H1 (cell line): ENCODE results near the gene SLC28A1. TPM values are rescaled to one million over a fixed set of nuclear protein-coding genes. Genes with fewer than 3 reads are reported as not detected.

Experiments used
- CTCF ChIA-PET: fragments of 300-600 bp; sonication (Branson Sonifier 250); formaldehyde crosslinking; loops from one replicate; lab custom pipeline; 2021; ENCODE audit not compliant: partially characterized antibody; lab: Charles Lee
- POLR2A ChIA-PET: fragments of 300-600 bp; sonication (Branson Sonifier 250); formaldehyde crosslinking; loops from one replicate; lab custom pipeline; 2021; ENCODE audit warnings: inconsistent platforms; ENCODE audit not compliant: partially characterized antibody; lab: Charles Lee
- DNase-seq, 2 experiments: peaks; one replicate each; pipeline versions ENCODE4 v3.0.0 to v3.0.0-alpha.2; 2010 to 2022; ENCODE audit warnings: low spot score in 2 of 2, low read depth in 1 of 2, mixed read lengths in 1 of 2
- FAIRE-seq: peaks from 2 replicates; lab custom pipeline; 2011; peaks lifted over from hg19 to GRCh38; lab: Jason Lieb, UNC
- H2AFZ ChIP-seq: 2 replicates; pipeline ENCODE4 v1.8.1; 2012; ENCODE audit warnings: low read length, inconsistent platforms
- H2AK5ac ChIP-seq: 2 replicates; pipeline ENCODE4 v1.6.1; 2013; ENCODE audit warnings: low read depth, low read length
- H2BK120ac ChIP-seq: replicated peaks from 2 replicates; pipeline ENCODE3; 2013; ENCODE audit warnings: low read depth, low read length, inconsistent platforms
- H2BK12ac ChIP-seq: 2 replicates; pipeline ENCODE4 v1.6.1; 2013; ENCODE audit warnings: low read depth, low read length
- H2BK15ac ChIP-seq: 2 replicates; pipeline ENCODE4 v1.6.1; 2013; ENCODE audit warnings: low read length
- H2BK20ac ChIP-seq: 2 replicates; pipeline ENCODE4 v1.6.1; 2013; ENCODE audit warnings: low read length
- H2BK5ac ChIP-seq: 2 replicates; pipeline ENCODE4 v1.6.1; 2013; ENCODE audit warnings: low read depth, low read length
- H3K14ac ChIP-seq: 2 replicates; pipeline ENCODE4 v1.6.1; 2013; ENCODE audit warnings: inconsistent platforms; ENCODE audit not compliant: insufficient read length
- H3K18ac ChIP-seq: 2 replicates; pipeline ENCODE4 v1.6.1; 2013; ENCODE audit warnings: low read length; ENCODE audit errors: extremely low read depth
- H3K23ac ChIP-seq: 2 replicates; pipeline ENCODE4 v1.6.1; 2013; ENCODE audit warnings: inconsistent platforms; ENCODE audit not compliant: insufficient read length
- H3K23me2 ChIP-seq: 2 replicates; pipeline ENCODE4 v1.6.1; 2013; ENCODE audit warnings: low read depth, low read length
- H3K27ac ChIP-seq: 2 replicates; pipeline ENCODE4 v1.6.1; 2011; ENCODE audit warnings: low read depth, low read length, inconsistent platforms
- H3K27me3 ChIP-seq, 4 experiments: replicated peaks in 1 of 4; 1 replicate in 1 of 4; 2 replicates in 3 of 4; pipeline versions ENCODE4 v1.6.1 to v1.8.1; 2011 to 2013; ENCODE audit warnings: low read length in 3 of 4, mild to moderate bottlenecking in 3 of 4, inconsistent platforms in 2 of 4, mixed read lengths in 2 of 4, moderate library complexity in 1 of 4; ENCODE audit not compliant: control insufficient read depth in 3 of 4, insufficient read depth in 3 of 4; ENCODE audit errors: extremely low read depth in 1 of 4
- H3K36me3 ChIP-seq, 4 experiments: 2 replicates each; pipeline versions ENCODE4 v1.6.1 to v1.8.1; 2011 to 2013; ENCODE audit warnings: mild to moderate bottlenecking in 4 of 4, low read length in 3 of 4, moderate library complexity in 2 of 4, control low read depth in 1 of 4, inconsistent platforms in 1 of 4; ENCODE audit not compliant: insufficient read depth in 4 of 4, control insufficient read depth in 2 of 4
- H3K4ac ChIP-seq: replicated peaks from 2 replicates; pipeline ENCODE3; 2013; ENCODE audit warnings: low read length, low read depth, mixed read lengths, inconsistent platforms; ENCODE audit not compliant: insufficient read length
- H3K4me1 ChIP-seq, 4 experiments: replicated peaks in 1 of 4; 1 replicate in 1 of 4; 2 replicates in 3 of 4; pipeline versions ENCODE4 v1.6.1 to v1.8.1; 2011 to 2013; ENCODE audit warnings: low read length in 3 of 4, inconsistent platforms in 2 of 4, mixed read lengths in 1 of 4; ENCODE audit not compliant: insufficient read depth in 4 of 4, control insufficient read depth in 3 of 4
- H3K4me2 ChIP-seq, 2 experiments: 2 replicates each; pipeline versions ENCODE4 v1.6.1 to v1.8.1; 2011 to 2013; ENCODE audit warnings: low read depth in 2 of 2, low read length in 2 of 2, control low read depth in 1 of 2, inconsistent platforms in 1 of 2, mild to moderate bottlenecking in 1 of 2; ENCODE audit not compliant: insufficient read depth in 1 of 2
- H3K4me3 ChIP-seq, 4 experiments: fragments of 200-600, 300-600 bp in 1 of 4; sonication (generic), shearing (Covaris generic), sonication (Bioruptor Twin) in 1 of 4; 2 replicates each; pipeline versions ENCODE4 v1.5.1 to v1.8.1; 2011 to 2016; ENCODE audit warnings: low read length in 4 of 4, low read depth in 3 of 4, control low read depth in 2 of 4, inconsistent platforms in 2 of 4, mild to moderate bottlenecking in 2 of 4, mixed read lengths in 1 of 4, moderate library complexity in 1 of 4; ENCODE audit not compliant: insufficient read depth in 2 of 4; ENCODE audit errors: extremely low read depth in 1 of 4
- H3K56ac ChIP-seq: replicated peaks from 2 replicates; pipeline ENCODE3; 2013; ENCODE audit warnings: low read depth, mild to moderate bottlenecking, mixed read lengths, low read length, inconsistent platforms; ENCODE audit not compliant: insufficient read length
- H3K79me1 ChIP-seq: 2 replicates; pipeline ENCODE4 v1.6.1; 2013; ENCODE audit warnings: low read depth, low read length, control low read depth
- H3K79me2 ChIP-seq, 2 experiments: 2 replicates each; pipeline versions ENCODE4 v1.6.1 to v1.8.1; 2012 to 2013; ENCODE audit warnings: low read length in 2 of 2, mild to moderate bottlenecking in 2 of 2, inconsistent platforms in 1 of 2; ENCODE audit not compliant: insufficient read depth in 2 of 2, control insufficient read depth in 1 of 2
- H3K9ac ChIP-seq, 4 experiments: replicated peaks in 1 of 4; 1 replicate in 1 of 4; 2 replicates in 3 of 4; pipeline versions ENCODE4 v1.6.1 to v1.8.1; 2011 to 2013; ENCODE audit warnings: low read depth in 3 of 4, low read length in 3 of 4, control low read depth in 2 of 4, mild to moderate bottlenecking in 2 of 4, moderate library complexity in 2 of 4, inconsistent platforms in 1 of 4; ENCODE audit errors: extremely low read depth in 1 of 4
- H3K9me3 ChIP-seq, 2 experiments: 2 replicates each; pipeline versions ENCODE4 v1.6.1 to v1.8.1; 2012 to 2013; ENCODE audit warnings: mild to moderate bottlenecking in 2 of 2, moderate library complexity in 2 of 2, control low read depth in 1 of 2, inconsistent platforms in 1 of 2, low read depth in 1 of 2, low read length in 1 of 2, mixed read lengths in 1 of 2; ENCODE audit not compliant: insufficient read depth in 2 of 2
- H4K20me1 ChIP-seq, 2 experiments: replicated peaks in 1 of 2; 2 replicates each; pipeline versions ENCODE3 to v1.8.1; 2011 to 2013; ENCODE audit warnings: inconsistent platforms in 2 of 2, low read length in 2 of 2, mild to moderate bottlenecking in 1 of 2; ENCODE audit not compliant: insufficient read depth in 2 of 2, control insufficient read depth in 1 of 2
- H4K5ac ChIP-seq: 2 replicates; pipeline ENCODE4 v1.6.1; 2013; ENCODE audit warnings: low read length, low read depth, mixed read lengths, inconsistent platforms; ENCODE audit not compliant: insufficient read length
- H4K8ac ChIP-seq: 2 replicates; pipeline ENCODE4 v1.8.0; 2013; ENCODE audit warnings: mild to moderate bottlenecking, moderate library complexity, low read length, inconsistent platforms; ENCODE audit not compliant: insufficient read depth; ENCODE audit errors: extremely low read depth
- H4K91ac ChIP-seq: replicated peaks from 2 replicates; pipeline ENCODE3; 2013; ENCODE audit warnings: low read length, mixed read lengths, inconsistent platforms; ENCODE audit not compliant: insufficient read length
- BRCA1 ChIP-seq: IDR thresholded peaks from 2 replicates; pipeline ENCODE4 v1.6.1; 2012; ENCODE audit warnings: low read depth, low read length, improper control_type of control experiment
- HDAC6 ChIP-seq: IDR thresholded peaks from one replicate; pipeline ENCODE4 v1.7.1; 2012; ENCODE audit warnings: low read depth, mild to moderate bottlenecking, inconsistent platforms, low read length, moderate library complexity
- KDM1A ChIP-seq: fragments of 200-600, 300-600 bp; sonication (generic); IDR thresholded peaks from 2 replicates; pipeline ENCODE4 v1.7.1; 2016; ENCODE audit warnings: mild to moderate bottlenecking, low read length, borderline replicate concordance
- NRF1 ChIP-seq: IDR thresholded peaks from 2 replicates; pipeline ENCODE4 v1.6.1; 2011; ENCODE audit warnings: mild to moderate bottlenecking, low read depth, low read length, improper control_type of control experiment
- POLR2A ChIP-seq, 2 experiments: IDR thresholded peaks; 1 replicate in 1 of 2; 2 replicates in 1 of 2; pipeline ENCODE4 v1.6.1; 2011; ENCODE audit warnings: low read depth in 2 of 2, low read length in 2 of 2, mild to moderate bottlenecking in 2 of 2; ENCODE audit errors: control extremely low read depth in 1 of 2
- RBBP5 ChIP-seq: IDR thresholded peaks from 2 replicates; pipeline ENCODE4 v1.7.1; 2012; ENCODE audit warnings: low read depth, mild to moderate bottlenecking, inconsistent platforms, low read length, moderate library complexity, borderline replicate concordance
- RNF2 ChIP-seq: fragments of 200-900, 300-1000 bp; sonication (generic); IDR thresholded peaks from 2 replicates; pipeline ENCODE4 v1.7.1; 2016; ENCODE audit warnings: borderline replicate concordance, low read depth, mild to moderate bottlenecking, antibody characterized with exemption, low read length; ENCODE audit not compliant: poor library complexity, severe bottlenecking; ENCODE audit errors: missing control alignments
- RXRA ChIP-seq: IDR thresholded peaks from 2 replicates; pipeline ENCODE4 v1.6.1; 2011; ENCODE audit warnings: low read depth, mild to moderate bottlenecking, low read length, moderate library complexity; ENCODE audit not compliant: insufficient read depth
- SAP30 ChIP-seq: fragments of 300-600 bp; sonication (generic); IDR thresholded peaks from 2 replicates; pipeline ENCODE4 v1.7.1; 2012; ENCODE audit warnings: low read length, moderate library complexity, mild to moderate bottlenecking, inconsistent platforms; ENCODE audit not compliant: insufficient read depth, insufficient replicate concordance
- SIX5 ChIP-seq: IDR thresholded peaks from 2 replicates; pipeline ENCODE4 v1.6.1; 2011; ENCODE audit warnings: mild to moderate bottlenecking, low read depth, low read length
- TAF1 ChIP-seq: IDR thresholded peaks from 2 replicates; pipeline ENCODE4 v1.6.1; 2011; ENCODE audit warnings: mild to moderate bottlenecking, low read depth, low read length
- TAF7 ChIP-seq: optimal IDR thresholded peaks from 2 replicates; pipeline ENCODE3; 2011; ENCODE audit warnings: low read depth, mild to moderate bottlenecking, inconsistent platforms, low read length, moderate library complexity, borderline replicate concordance
- TCF12 ChIP-seq: IDR thresholded peaks from 2 replicates; pipeline ENCODE4 v1.6.1; 2011; ENCODE audit warnings: low read depth, mild to moderate bottlenecking, low read length
- YY1 ChIP-seq: IDR thresholded peaks from 2 replicates; pipeline ENCODE4 v1.6.1; 2011; ENCODE audit warnings: low read depth, mild to moderate bottlenecking, low read length
- WGBS, 2 experiments: shearing (Covaris generic) in 1 of 2; methylation state at CpG; one replicate each; pipeline versions ENCODE4 v1.1.6 to v1.1.7; 2013 to 2015; ENCODE audit warnings: low lambda C conversion rate in 2 of 2, mixed read lengths in 2 of 2, inconsistent platforms in 1 of 2, low coverage in 1 of 2, missing lambda C conversion rate in 1 of 2; ENCODE audit not compliant: insufficient replicate concordance in 2 of 2, insufficient coverage in 1 of 2, insufficient read length in 1 of 2; ENCODE audit errors: extremely low coverage in 1 of 2, missing lambda C conversion rate in 1 of 2; 5-methylcytosine and 5-hydroxymethylcytosine counted together
- polyA plus RNA-seq, 7 experiments: library from polyadenylated mRNA; depleted of rRNA in 3 of 7; stranded (reverse) in 5 of 7; unstranded in 2 of 7; fragments of >200 nt in 5 of 7; fragments of 200-250 nt in 2 of 7; gene quantifications; 1 replicate in 5 of 7; 2 replicates in 1 of 7; 4 replicates in 1 of 7; pipeline versions ENCODE4 v1.2.1 to v1.2.3, GENCODE V29; 2011 to 2013; ENCODE audit warnings: missing spikeins in 2 of 7, mixed read lengths in 2 of 7
- total RNA-seq: library from RNA; stranded (reverse); fragmentation: NEBNext Ultra II Directional; extraction: Animal tissue kit (Norgen Biotek cat#: 25700); gene quantifications from 2 replicates; pipeline ENCODE4 v1.2.1, GENCODE V29; 2021

Gene SLC28A1
- total and polyA plus RNA-seq, 2 of the 8 experiments (the other 6 are each of a cell fraction or from before 2014, with no cell fraction given), result 0.09 TPM; not detected in 1

GRCh38 chr15:84975871-84976351, 91.4 kb downstream of the SLC28A1 start:
- H3K9ac ChIP-seq, result no peak overlapping the region
- FAIRE-seq (no peak), DNase-seq (no peak)
- H2AFZ ChIP-seq, result no peak overlapping the region
- H3K9me3 ChIP-seq, result no peaks in the 10 kb centered on the region
- H3K23ac ChIP-seq, result no peak overlapping the region
- no peak overlapping the region for H2BK15ac ChIP-seq
- H3K23me2 ChIP-seq, result peaks cover 9% of the 10 kb centered on the region; the same call in 1 of the 2 replicates
- no peak overlapping the region for H3K14ac ChIP-seq
- H3K4me2 ChIP-seq, result no peak overlapping the region
- 85% methylated on average over 5 of the region's 5 CpGs; no CpG with 5 or more reads in 1 of the 2 experiments for WGBS, 2 experiments
- H2BK5ac ChIP-seq, result no peak overlapping the region
- no peak overlapping the region for H2BK120ac ChIP-seq
- no peak overlapping the region for H2BK12ac ChIP-seq
- no peaks in the 10 kb centered on the region for H4K20me1 ChIP-seq
- ChIA-PET CTCF (interaction anchor here (0.9 to 1.5 kb wide), 4 partner anchors 13 to 203 kb away, joined by 3 to 4 read pairs (median 4); no protein-coding TSS in a partner anchor), POLR2A (no interaction called here)
- H3K56ac ChIP-seq, result no peak overlapping the region
- no peaks in the 10 kb centered on the region for H3K36me3 ChIP-seq
- H3K27me3 ChIP-seq, result peaks cover 0 to 19% (median 13%) of the 10 kb centered on the region in 4 experiments; a peak in 6 of 7 replicates
- H4K8ac ChIP-seq, result no peak overlapping the region
- H3K27ac ChIP-seq, result no peak overlapping the region
- H4K5ac ChIP-seq, result no peak overlapping the region
- no peak overlapping the region for H4K91ac ChIP-seq
- no peaks in the 10 kb centered on the region for H3K79me1 ChIP-seq
- no peaks in the 10 kb centered on the region for H3K79me2 ChIP-seq
- H3K4ac ChIP-seq, result no peak overlapping the region
- no peak overlapping the region for H3K4me3 ChIP-seq
- no peak overlapping the region for H2AK5ac ChIP-seq
- 0 out of 2 replicates have a peak overlapping the region, but pooled peaks have one; percentile 66 for H3K18ac ChIP-seq
- peaks cover 4 to 14% (median 6%) of the 10 kb centered on the region in 4 experiments for H3K4me1 ChIP-seq
- H2BK20ac ChIP-seq, result no peak overlapping the region
- TF ChIP-seq TAF7 (no peak), YY1 (no peak), HDAC6 (no peak), RXRA (no peak), KDM1A (no peak), TAF1 (no peak), RNF2 (no peak), NRF1 (no peak), RBBP5 (no peak), SAP30 (no peak), POLR2A (IDR thresholded peaks at IDR 0.05; ENCODE audit: control extremely low read depth in 1 of 2, low read depth in 2 of 2, low read length in 2 of 2) (no peak), TCF12 (no peak), BRCA1 (no peak), SIX5 (no peak)
